Measurements from ENCODE around the gene DRGX. TPM values are rescaled to one million over a fixed set of nuclear protein-coding genes. Genes with fewer than 3 reads are reported as not detected.

DRGX gene
- total RNA-seq = not detected

DNA sequence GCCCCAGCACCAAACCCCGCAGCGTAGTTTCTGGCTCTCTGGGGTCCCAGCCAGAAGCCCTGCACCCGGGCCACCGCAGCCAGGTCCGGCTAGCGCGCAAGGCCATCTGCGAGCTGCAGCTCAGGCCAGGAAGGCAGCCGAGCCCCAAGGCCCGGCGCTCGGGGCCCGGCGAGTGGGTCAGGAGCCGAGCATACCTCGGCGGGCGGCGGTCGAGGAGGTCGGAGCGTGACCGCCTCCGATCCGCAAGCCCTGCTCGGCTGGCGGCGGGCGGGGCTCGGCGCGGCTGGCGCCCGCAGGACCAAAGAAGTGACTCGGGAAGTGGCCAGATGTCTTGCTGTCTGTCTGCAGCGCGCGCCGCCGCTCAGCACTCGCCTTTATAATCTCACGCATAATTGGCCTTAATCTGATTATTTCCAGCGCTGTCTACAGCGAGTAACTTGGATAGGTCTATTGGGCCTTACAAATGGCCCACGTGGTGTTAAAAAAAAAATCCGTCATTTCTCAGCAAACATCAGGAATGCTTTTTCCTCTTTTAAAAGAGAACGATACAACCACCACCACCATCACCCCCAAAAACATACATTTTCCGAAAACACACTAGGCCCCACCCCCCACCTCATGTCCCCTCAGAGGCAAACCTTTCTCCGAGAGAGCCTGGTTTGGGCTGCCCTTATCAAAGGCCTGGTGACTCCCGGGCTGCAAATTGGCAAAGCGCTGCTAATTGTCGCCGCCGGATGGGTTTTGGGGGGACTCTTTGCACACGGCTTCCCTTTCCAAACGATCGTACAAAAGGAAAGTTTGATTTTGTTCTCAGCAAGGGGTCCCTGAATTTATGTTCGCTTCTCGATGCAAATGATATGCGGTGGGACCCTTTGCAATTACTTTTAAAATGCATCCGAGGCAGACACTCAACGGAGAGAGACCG is at the start of gene DRGX:
Gene DRGX (minus strand): TSS at position 349 of the 925 bp plus-strand sequence. CDS start 649 bp downstream, outside the sequence.
- no peak for DNase-seq (ENCODE audit: low spot score)

DNA sequence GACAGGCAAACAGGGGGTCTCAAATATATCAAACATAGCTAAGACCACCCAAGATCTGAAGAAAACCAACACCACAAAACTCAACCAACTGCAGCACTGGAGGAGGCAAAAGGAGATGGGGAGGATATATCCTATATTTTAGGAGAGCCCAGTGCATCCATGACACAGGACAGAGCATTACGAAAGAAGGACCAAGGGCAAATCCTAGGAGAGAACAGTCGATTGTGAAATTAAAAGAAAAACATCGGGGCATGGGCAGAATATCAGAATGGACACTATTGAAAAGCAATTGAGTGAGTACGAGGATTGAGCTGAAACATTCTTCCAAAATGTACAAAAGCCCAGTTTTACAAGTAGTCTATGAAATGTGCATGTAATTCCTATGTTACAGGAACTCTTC is 48.5 kb upstream of the DRGX start:
- DNase-seq (ENCODE audit: low spot score) = no peak

DNA sequence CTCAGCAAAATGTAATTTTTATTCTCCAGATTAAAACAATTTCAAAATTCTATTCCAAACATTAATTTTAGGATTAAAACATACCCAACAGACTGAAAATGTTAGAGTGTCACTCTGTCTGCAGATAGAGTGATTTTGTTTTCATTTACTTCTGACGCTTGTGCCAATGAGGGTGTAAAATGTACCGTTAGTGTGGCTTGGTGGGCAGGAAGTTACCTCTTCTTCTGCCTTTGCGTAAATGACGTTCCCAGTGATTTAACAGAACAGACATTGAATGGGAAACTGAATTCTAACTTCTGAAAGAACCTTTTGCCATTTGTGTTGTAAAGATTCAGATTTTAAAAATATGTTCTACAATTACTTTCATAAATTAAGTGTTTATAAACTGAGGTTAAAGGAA is 47.0 kb upstream of the DRGX start:
- DNase-seq (ENCODE audit: low spot score) = no peak

DNA sequence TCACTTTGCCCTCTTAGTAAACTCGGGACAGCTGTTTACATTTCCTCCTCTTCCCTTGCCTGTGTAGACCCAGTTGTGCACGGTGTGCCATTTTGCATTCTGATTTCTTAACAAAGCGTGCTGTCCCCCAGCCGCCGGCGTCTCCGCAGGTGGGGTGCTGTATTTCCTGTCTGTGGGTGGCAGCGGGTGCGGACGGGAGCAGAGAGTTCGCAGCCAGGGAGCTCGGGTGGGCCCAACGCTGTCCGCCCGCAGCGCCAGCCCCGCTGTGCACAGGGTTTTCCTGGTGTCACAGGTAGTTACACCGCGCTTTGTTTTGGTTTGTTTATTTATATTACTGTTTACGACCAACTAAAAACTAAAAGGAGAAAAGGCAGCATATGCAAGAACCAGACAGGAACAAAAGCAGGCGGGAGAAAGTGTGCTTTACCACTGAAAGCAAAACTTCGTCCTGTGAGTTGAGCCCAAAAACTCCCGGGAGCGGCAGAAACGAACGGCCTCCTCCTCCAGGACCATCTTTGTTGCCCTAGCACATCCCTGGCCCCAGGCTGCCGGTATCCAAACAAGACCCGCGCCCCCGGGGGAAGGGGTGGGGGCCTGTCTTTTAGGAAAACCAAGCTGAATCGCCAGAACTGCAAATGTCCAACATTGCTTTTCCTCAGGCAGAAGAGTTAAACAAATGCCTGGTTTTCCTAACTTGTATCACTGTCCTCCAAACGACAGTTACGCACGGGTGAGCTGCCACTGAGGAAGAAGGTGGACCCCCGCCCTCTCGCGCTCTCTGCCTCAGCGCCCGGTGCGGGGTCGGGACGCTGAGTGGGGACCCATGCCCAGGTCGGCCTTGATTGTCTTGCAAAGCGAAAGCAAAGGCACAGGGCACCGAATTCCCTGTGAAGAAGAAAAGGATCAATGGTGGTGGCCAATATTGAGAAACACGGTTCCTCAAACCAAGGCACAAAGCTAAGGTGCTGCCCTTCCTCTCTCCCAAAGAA is 45.9 kb upstream of the DRGX start:
- no peak for DNase-seq (ENCODE audit: low spot score)

DNA sequence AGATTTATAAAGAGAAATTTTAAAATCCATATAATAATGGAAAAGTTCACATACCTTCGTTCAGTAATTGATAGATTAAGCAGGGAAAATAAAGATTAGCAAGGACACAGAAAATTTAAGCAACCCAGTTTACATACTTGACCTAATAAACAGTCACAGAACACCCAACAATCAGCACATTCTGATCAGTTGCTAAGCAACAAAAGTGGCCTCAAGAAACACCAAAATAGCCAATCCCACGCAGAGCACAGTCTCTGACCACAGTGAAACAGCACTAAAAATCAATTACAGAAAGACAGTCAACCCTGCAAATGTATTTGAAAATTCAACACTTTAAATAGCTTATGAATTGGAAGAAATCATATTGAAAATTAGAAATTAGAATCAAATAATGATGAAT is 39.3 kb upstream of the DRGX start:
- no peak for DNase-seq (ENCODE audit: low spot score)

DNA sequence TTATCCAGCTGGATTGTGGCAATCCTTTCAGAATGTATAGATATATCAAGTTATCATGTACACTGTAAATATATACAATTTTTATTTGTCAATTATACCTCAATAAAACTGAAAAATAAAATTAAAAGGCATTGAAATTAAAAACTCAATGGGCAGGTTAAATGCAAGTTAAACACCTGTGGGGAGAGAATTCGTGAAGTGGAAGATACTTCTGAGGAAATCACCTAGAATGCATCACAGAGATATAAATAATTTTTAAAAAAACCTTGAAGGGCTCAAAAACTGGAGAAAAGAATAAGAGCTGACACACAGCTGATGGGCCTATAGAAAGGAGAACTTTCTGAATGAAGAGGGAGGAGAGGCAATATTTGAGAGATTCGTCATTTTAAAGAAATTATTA is 37.2 kb upstream of the DRGX start:
- no peak for DNase-seq (ENCODE audit: low spot score)

DNA sequence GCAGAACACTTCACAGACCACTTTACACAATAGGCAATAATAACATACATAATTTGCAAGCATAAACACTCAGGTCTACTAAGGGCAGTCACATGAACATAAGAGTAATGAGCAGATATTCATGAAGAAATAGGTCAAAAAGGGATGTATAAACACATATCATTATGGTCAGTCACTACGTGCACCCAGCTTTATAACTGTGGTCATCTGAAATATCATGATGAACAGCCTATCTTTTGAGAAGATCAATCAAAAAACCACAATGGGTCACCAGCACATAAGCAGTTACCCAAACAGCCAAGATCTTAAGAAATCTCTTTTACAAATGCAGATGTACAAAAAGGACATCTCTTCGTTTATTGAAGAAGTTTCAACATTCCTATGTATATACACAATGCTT is 35.5 kb upstream of the DRGX start:
- DNase-seq (ENCODE audit: low spot score) = no peak

DNA sequence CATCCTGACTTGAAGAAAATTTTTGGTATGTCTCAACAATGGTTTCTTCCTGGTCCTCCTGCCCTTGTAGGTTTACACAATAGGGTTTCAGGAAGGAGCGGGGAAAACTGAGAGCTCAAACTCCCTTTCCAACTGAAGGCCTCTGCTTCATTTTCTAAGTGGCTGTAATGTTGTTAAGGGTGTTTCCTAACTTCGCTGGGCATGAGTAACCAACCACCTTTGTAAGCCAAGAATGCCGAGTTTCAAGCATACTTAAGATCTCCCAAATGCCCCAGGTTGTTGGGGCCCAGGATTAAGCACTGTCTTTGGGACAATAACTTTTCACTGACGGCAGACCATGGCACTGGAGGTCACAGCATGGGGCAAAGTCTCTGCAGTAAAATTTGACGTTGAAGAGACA is 33.6 kb upstream of the DRGX start:
- DNase-seq (ENCODE audit: low spot score) = no peak

DNA sequence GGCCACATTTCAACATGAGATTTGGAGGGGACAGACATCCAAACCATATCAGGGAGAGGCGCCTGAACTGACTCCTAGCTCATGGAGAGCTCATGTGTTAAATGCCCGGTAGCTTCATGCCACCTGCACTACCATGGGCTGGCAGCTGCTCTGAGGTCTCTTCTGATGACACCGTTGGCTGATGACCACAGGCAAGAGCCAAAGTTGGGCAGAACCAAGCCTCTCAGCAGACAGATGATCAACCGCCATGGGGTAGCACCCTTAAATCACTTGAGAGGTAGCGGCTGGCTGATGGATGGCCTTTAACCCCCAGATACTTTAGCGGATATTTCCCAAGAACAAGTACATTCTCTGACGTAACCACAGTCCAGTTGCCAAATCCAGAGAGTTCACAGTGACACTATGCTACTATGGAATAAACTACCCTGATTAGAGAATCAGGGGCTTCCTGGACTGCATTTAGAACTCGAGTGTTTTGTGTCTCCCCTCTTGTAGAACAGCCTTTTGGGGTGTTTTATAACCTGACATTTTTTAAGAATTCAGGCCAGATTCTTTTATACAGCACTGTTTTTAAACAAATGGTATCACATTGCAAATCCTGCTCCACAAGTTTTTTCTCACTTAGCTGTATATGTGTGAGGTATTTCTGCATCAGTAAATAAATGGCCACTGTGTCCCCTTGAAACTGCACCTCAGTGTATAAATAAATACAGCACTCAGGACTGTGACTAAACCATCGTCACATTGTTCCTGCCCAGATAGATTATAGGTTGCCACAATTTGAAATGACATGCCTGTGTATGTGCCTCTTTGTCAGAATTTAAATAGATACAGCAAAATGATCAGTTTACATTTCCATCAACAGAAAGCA is 30.8 kb upstream of the DRGX start:
- DNase-seq (ENCODE audit: low spot score) = no peak

DNA sequence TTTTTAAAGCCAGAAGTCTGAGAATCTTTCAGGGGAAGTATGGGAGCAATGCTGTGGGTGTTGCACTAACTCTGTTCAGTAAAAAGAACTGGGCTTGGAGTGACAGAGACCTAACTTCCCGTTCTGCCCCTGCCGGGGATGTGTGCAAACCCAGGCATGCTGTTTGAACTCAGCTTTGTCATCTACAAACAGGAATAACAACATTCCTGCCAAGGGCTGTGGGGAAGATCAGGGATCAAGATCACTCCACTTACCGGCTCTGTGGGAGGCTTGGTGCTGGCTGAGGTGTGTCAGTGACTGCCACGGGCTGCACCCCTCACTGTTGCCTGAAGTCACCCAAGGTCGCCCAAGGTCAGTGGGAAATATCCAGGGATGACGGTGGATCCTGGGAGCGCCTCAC is 23.1 kb upstream of the DRGX start:
- peak; percentile 83 for DNase-seq (ENCODE audit: low spot score)

DNA sequence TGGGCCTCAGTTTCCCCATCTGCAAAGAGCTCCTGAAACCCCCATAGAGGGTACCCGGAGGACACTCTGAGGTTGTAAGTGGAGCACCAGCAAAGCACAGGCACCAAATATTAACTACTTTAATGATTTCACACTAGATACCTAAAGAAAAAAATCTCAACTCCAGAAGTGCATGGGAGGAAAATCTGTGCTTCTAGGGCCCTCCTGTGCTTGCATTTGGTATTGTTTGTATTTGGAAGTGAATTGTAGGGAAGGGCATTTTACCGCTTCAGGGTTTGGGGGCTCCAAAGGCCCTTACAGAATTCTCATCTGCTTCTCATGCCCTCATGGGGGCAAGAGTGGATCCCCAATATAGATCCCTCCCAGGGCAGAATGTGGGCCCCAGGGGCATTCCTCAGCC is 22.4 kb upstream of the DRGX start:
- DNase-seq (ENCODE audit: low spot score) = no peak

DNA sequence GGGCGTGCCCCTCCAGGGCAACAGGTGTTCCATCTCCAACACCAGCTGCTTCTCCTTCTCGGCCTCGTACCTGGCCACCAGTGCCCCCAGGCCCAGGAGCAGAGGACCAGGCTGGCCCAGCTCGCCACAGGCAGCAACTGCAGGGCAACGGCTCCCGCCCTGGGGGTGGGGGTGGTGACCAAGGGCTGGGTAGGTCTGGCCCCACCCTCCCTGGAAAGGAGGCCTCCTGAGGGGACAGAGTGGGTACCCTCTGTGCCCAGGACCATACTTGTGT is 22.1 kb upstream of the DRGX start:
- DNase-seq (ENCODE audit: low spot score) = no peak

DNA sequence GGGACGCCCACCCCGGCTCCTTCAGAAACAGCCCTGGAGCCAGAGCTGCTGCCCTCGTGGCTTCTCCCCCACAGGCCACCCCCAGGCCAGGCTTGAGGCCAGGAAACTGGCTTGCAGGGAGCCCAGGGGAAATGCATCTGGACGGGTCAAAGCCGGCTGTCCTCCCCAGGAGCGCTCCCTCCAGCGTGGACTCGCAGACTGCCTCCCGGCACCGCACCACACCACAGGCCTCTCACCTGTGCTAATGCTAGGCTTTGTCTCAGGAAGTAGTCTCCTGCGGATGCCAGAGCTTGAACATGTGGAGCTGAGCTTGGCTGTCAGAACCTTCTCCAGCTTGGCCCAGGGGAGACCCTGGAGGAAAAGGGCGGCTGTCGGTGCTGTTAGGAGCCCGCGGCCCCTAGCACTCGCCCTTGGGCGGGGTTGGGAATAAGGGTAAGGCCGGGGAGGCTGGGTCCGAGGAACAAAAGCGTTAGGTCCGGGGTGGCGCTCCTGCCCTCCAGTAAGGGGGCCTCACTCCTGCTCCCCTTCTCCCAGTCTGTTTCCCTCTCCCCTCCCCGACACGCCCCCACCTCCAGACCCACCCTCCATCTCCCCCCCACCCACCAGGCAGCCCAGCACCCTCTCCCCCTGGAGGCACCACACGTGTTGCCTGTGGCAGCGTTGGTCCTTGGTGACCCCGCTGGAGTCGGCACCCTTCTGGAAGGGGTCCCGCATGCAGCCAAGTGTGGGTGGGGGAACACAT is 21.6 kb upstream of the DRGX start:
- DNase-seq (ENCODE audit: low spot score) = no peak

DNA sequence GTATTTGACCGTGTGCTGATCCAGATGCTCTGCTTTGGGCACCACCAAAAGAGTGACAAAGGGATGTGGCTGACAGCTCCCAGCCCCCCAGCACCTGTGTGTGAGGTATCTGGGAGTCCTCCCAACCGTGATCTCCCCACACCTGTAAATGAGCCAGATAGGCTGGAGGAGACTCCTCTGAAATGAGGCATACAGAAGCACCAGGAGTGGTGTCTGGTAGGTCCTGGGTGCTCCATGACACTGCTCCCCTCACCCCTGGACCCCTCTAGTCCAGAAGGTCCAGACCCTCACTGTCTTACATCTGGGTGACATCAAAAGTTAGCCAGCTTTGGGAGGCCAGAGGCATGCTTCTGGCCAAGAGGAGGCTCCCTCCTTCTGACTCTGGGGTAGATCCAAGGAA is 20.0 kb upstream of the DRGX start:
- no peak for DNase-seq (ENCODE audit: low spot score)

DNA sequence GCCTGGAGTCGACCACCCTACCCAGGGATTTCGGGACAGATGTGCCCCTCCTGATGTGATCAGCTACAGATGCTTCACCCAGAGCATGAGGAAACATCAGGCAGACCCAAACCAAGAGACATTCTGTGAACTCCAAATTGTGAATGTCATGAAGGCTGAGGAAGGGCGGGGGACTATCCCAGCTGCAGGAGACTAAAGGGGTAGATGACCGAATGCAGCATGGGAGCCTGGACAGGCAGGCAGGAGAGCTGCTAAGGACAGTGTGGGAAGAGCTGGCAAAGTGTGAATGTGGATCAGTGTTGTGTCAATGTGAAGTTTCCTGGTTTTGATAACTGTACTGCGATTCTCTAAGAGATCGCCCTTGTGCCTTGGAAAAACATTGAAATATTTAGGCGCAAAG is 19.2 kb upstream of the DRGX start:
- DNase-seq (ENCODE audit: low spot score) = no peak

DNA sequence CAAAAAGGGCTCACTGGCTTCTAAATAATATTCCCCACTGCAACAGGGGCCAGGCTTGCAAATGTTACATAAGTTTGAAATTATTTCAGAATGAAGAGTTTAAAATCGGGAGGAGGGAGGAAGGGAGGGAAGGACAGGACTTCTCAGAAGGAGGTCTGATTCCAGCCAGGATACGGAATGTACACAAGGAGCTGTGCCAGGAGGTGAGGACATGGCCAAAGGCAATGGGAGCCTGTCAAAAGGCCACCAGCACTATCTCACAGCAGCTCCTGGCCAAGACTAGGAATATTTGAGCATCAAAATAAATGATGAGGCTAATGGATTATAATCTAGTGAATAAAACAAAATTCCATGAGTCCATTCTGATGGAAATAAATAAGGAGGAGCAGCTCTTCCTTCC is 18.6 kb upstream of the DRGX start:
- DNase-seq (ENCODE audit: low spot score) = no peak

DNA sequence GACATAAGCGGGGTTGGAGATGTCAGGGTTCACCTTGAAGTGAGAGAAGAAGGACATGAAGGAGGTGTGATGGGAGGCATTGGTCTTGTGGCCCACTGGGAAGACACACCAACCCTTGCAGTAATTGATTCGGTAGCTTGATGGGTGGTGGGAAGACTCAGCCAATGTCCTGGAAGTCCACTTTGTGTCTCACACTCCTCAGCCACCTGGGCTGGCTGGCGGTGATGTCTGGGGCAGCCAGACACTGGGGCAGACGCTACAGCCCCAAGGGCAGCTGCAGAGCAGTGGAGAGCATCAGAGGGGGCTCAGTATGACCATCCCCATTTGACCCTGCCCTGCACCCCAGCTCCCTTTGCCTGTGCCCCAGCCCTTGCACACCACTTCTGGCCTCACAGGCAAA is 16.7 kb upstream of the DRGX start:
- DNase-seq (ENCODE audit: low spot score) = no peak

DNA sequence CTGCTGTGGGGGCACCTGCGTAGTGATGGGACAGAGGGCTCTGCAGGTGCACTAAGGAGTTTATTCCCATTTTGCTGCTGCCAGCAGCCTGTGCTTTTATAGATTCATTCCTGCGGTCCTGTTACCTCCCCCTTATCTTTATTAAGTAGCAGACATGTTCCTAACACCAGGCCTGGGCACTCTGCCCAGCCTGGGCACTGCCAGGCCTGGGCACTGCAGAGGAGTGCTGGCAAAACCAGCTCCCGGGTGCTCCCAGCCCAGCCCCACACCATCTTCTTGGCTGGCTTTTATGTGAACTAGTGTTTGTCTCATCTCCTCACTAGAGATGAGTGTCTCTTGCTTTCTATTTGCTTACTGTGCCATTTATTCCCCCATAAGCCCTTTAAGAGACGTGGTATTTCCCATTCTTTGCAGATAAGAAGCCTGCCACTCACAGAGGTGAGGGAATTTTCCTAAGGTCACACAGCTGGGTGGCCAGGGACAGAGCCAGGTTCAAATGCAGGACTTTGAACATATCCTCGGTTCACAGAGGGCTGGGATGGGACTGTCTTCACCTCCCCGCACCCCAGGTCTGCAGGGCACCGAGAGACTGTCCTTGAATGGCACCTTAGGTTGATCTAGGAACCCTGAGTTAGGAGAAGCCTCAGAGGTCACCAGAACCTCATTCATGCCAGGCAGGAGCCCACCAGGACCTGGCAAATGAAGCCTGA is 14.6 kb upstream of the DRGX start:
- peak; percentile 41 for DNase-seq (ENCODE audit: low spot score)

DNA sequence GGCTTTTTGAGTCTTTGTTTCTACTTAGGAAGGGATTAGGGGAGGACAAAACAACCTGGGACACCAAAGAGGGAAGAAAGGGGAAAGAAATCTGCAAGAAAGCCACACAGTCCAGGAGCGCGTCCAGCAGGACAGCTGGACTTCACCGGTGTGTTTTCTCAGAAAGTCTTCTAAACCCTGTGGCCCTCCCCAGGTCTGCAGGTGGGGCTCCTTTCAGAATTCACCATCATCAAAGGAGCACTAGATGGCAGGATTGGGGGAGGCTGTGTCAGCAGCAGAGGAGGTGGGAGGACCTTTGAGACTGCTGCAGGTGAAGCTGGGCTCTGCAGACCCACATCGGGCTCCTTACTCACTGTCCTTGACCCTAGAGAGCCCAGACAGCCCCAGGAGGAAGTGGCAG is 13.9 kb upstream of the DRGX start:
- DNase-seq (ENCODE audit: low spot score) = no peak

DNA sequence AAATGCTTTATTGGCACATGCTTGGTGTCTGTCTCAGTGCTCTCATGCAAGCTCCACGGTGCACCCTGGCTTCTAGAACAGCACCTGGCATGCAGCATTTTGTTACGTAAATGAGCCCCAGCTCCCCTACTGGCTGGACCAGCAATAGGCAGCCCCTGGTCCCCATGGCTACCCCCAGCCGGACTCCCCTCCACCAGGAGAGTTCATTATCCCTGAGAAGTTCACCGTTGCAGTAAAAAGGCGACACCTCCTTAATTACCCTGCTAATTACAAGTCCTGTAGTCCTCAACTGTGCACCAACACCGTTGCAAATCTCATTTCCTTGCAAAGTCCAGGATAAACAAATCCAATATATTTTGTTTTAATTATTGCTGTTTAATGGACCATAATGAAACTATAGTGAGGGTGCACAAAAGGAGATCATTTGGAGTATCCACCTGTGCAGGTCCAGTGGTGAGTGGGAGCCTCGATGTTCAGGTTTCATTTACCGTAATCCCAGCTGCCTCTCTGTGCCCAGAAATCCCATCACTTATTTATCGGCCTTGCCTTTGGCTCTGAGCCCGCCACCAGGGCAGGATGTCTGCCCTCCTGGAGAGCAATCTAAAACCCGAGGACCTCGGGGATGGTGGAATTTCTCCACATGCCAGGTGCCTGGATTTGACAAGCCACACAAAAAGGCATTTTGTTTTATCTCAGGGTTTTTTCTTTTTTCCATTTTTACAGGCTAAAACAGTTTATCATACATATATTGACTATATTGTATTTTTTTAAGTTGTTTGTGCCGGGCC is 12.8 kb upstream of the DRGX start:
- DNase-seq (ENCODE audit: low spot score) = no peak
